Ishikawa (cell line): ENCODE data around the gene RAP2A.

Source experiments
- EGR1 ChIP-seq: IDR thresholded peaks from 2 replicates; pipeline ENCODE4 v1.6.1; 2012
- EP300 ChIP-seq: IDR thresholded peaks from 2 replicates; pipeline ENCODE4 v1.6.1; 2012; ENCODE audit warnings: borderline replicate concordance
- FOXM1 ChIP-seq: IDR thresholded peaks from 2 replicates; pipeline ENCODE4 v1.6.1; 2012; ENCODE audit warnings: low read depth, borderline replicate concordance
- MAX ChIP-seq: IDR thresholded peaks from 2 replicates; pipeline ENCODE4 v1.6.1; 2012
- NFIC ChIP-seq: IDR thresholded peaks from 2 replicates; pipeline ENCODE4 v1.6.1; 2012
- REST ChIP-seq: IDR thresholded peaks from 2 replicates; pipeline ENCODE4 v1.6.1; 2012; ENCODE audit warnings: low read depth, mild to moderate bottlenecking
- TAF1 ChIP-seq: IDR thresholded peaks from 2 replicates; pipeline ENCODE4 v1.6.1; 2012; ENCODE audit warnings: low read depth, mild to moderate bottlenecking
- USF1 ChIP-seq: IDR thresholded peaks from 2 replicates; pipeline ENCODE4 v1.6.1; 2012
- YY1 ChIP-seq: IDR thresholded peaks from 2 replicates; pipeline ENCODE4 v1.6.1; 2012; ENCODE audit warnings: low read depth
- ZBTB7A ChIP-seq: IDR thresholded peaks from 2 replicates; pipeline ENCODE4 v1.6.1; 2012; ENCODE audit warnings: low read depth

- no peak for TF ChIP-seq EP300
- TF ChIP-seq EGR1, result no peak
- TF ChIP-seq USF1, result no peak
- no peak for TF ChIP-seq FOXM1
- TF ChIP-seq TAF1, result no peak
- no peak for TF ChIP-seq YY1
- TF ChIP-seq ZBTB7A, result no peak
- no peak for TF ChIP-seq REST
- TF ChIP-seq NFIC, result no peak
- no peak for TF ChIP-seq MAX
These were observed 37.7 kb downstream of the RAP2A start for GRCh38 chr13:97471711-97472110.
